GM18909 (cell line): Measurements from ENCODE around the gene CENPL.
"Not testable (repeated sequence)": the region's sequence is repeated elsewhere in the genome, so short reads cannot be mapped to it uniquely, and the experiment has no call there.

Source experiments
- ATAC-seq: cut with Tn5 transposase; IDR thresholded peaks from one replicate; pipeline ENCODE4 v1.9.1; 2021; ENCODE audit warnings: mild to moderate bottlenecking; ENCODE audit not compliant: unreplicated experiment, poor library complexity

CENPL gene

DNA sequence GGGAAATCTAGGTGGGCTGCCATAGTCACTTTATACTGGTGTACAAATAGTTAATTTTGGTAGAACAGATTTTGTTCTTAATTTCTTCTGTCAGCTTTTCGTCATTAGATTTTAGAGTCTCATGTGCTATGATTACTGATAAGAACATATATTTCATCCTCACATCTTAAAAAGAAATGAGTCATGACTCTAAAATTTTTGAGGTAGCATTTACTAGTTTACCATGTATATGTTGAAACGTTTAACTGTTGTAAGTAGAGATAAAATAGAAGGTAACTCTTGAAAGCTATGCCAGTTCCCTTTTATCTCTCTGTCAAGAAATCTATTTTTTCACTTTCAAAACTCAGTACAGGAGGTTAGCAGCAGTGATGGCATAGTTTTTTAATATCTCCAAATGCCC, 56.5 kb downstream of the CENPL start:
- no peak for ATAC-seq

DNA sequence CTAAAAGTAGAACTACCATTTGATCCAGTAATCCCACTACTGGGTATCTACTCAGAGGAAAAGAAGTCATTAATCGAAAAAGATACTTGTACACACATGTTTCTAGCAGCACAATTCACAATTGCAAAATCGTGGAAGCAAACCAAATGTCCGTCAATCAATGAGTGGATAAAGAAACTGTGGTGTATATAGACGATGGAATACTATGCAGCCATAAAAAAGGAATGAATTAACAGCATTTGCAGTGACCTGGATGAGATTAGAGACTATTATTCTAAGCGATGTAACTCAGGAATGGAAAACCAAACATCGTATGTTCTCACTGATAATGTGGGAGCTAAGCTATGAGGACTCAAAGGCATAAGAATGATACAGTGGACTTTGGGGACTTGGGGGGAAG, 60.4 kb downstream of the CENPL start:
- not testable (repeated sequence) for ATAC-seq

GRCh38 chr1:173758980-173759379, 65.7 kb downstream of the CENPL start:
- no peak for ATAC-seq

GRCh38 chr1:173758110-173758509, 66.6 kb downstream of the CENPL start:
- ATAC-seq, result no peak

- no peak for ATAC-seq
These were observed 67.0 kb downstream of the CENPL start for GRCh38 chr1:173757666-173758065.

DNA sequence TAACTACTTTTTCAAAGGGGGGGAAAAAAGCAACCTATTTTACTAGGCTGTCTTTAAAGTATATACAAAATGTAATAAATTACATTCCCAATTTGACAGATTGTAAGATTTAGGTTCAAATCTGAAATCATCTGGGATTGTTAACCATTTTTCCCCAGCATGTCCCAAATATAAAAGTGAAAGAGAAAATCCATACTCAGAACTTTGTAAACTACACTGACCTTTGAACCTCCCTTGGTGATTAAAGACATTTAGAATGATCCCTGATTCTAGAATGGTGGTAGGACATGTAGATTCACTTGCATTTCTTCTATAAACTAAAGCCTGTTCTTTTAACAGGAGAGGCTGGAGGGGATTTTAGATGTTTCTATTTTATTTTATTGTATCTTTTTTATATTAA, 70.9 kb downstream of the CENPL start:
- ATAC-seq, result no peak
